Neural cell (in vitro differentiated cells): ENCODE measurements around the gene TCF23.

Source experiments
- EP300 ChIP-seq: fragments of 450-650 bp; conservative IDR thresholded peaks from 2 replicates; pipeline ENCODE4 v1.6.1; 2014; ENCODE audit warnings: antibody characterized with exemption, mild to moderate bottlenecking, moderate library complexity; ENCODE audit not compliant: poor library complexity, severe bottlenecking
- EZH2 ChIP-seq: fragments of 200-600, 300-800 bp; shearing (Covaris generic), sonication (generic); IDR thresholded peaks from 2 replicates; pipeline ENCODE4 v1.6.1; 2014; ENCODE audit warnings: antibody characterized with exemption, low read length, borderline replicate concordance, mild to moderate bottlenecking; ENCODE audit not compliant: insufficient read depth, poor library complexity, severe bottlenecking

- TF ChIP-seq EZH2 (no peak), EP300 (no peak)
Measured at GRCh38 chr2:27162151-27163121, 13.6 kb downstream of the TCF23 start.
